CD4-positive, alpha-beta T cell treated with Interferon gamma for 1 hour (primary cell): Measurements from ENCODE around the gene RET.

Experiments
- DNase-seq: peaks from one replicate; pipeline ENCODE4 v3.0.0-alpha.2; 2020

The RET gene

GRCh38 chr10:43111101-43111500 is 34.2 kb downstream of the RET start:
- DNase-seq, result no peak

- DNase-seq, result no peak
Observed at GRCh38 chr10:43111921-43112607, 35.2 kb downstream of the RET start.

- no peak for DNase-seq
Observed at GRCh38 chr10:43112608-43112961, 35.7 kb downstream of the RET start.

GRCh38 chr10:43113201-43114087 is 36.6 kb downstream of the RET start:
- DNase-seq, result no peak

- no peak for DNase-seq
Observed at GRCh38 chr10:43114088-43114742, 37.3 kb downstream of the RET start.

- DNase-seq, result no peak
Observed at GRCh38 chr10:43114743-43115611, 38.1 kb downstream of the RET start.

- DNase-seq, result no peak
Observed at GRCh38 chr10:43115881-43116595, 39.2 kb downstream of the RET start.

- DNase-seq, result no peak
Observed at GRCh38 chr10:43116596-43116995, 39.7 kb downstream of the RET start.

GRCh38 chr10:43117031-43117776 is 40.3 kb downstream of the RET start:
- no peak for DNase-seq

GRCh38 chr10:43117777-43118583 is 41.1 kb downstream of the RET start:
- no peak for DNase-seq

GRCh38 chr10:43118631-43119415 is 42.0 kb downstream of the RET start:
- DNase-seq, result no peak

- no peak for DNase-seq
Observed at GRCh38 chr10:43119416-43120115, 42.7 kb downstream of the RET start.

- no peak for DNase-seq
Observed at GRCh38 chr10:43120116-43120928, 43.5 kb downstream of the RET start.

GRCh38 chr10:43120929-43121314 is 44.1 kb downstream of the RET start:
- DNase-seq, result peak; percentile 80

GRCh38 chr10:43121444-43121843 is 44.6 kb downstream of the RET start:
- peak; percentile 24 for DNase-seq

GRCh38 chr10:43122096-43122495 is 45.2 kb downstream of the RET start:
- DNase-seq, result no peak

GRCh38 chr10:43122826-43123225 is 46.0 kb downstream of the RET start:
- no peak for DNase-seq
